SU-DHL-6 (cell line): ENCODE measurements around the gene TRRAP.

Experiments
- H2AFZ ChIP-seq: fragments of 200-600 bp; sonication (generic); 2 replicates; pipeline ENCODE4 v1.6.1; 2014; ENCODE audit warnings: low read depth, mild to moderate bottlenecking, moderate library complexity, mixed read lengths, antibody characterized with exemption, low read length; ENCODE audit not compliant: severe bottlenecking
- H3F3A ChIP-seq: fragments of 200-600 bp; shearing (Covaris generic); 2 replicates; pipeline ENCODE4 v1.6.0; 2016; ENCODE audit warnings: antibody characterized with exemption, mild to moderate bottlenecking; ENCODE audit not compliant: insufficient read depth
- H3K27ac ChIP-seq: fragments of 200-600 bp; sonication (generic); 2 replicates; pipeline ENCODE4 v1.5.1; 2016; ENCODE audit warnings: low read depth, mild to moderate bottlenecking, low read length, moderate library complexity, mixed read lengths
- H3K27me3 ChIP-seq: fragments of 200-600 bp; sonication (generic), shearing (Covaris generic); 2 replicates; pipeline ENCODE4 v1.6.0; 2014; ENCODE audit warnings: mild to moderate bottlenecking, low read length
- H3K36me3 ChIP-seq: fragments of 200-600 bp; sonication (generic); 2 replicates; pipeline ENCODE4 v1.6.1; 2014; ENCODE audit warnings: mild to moderate bottlenecking, low read length, mixed read lengths
- H3K4me2 ChIP-seq: fragments of 300-600, 200-600 bp; shearing (Covaris generic), sonication (generic); 2 replicates; pipeline ENCODE4 v1.6.0; 2014; ENCODE audit warnings: low read length, low read depth, mild to moderate bottlenecking; ENCODE audit not compliant: poor library complexity, severe bottlenecking
- H3K4me3 ChIP-seq: fragments of 200-600 bp; sonication (generic); 2 replicates; pipeline ENCODE4 v1.5.1; 2014; ENCODE audit warnings: antibody characterized with exemption, low read length, mild to moderate bottlenecking, mixed read lengths; ENCODE audit not compliant: insufficient read depth, poor library complexity, severe bottlenecking
- H3K79me2 ChIP-seq: fragments of 200-600 bp; sonication (generic); 2 replicates; pipeline ENCODE4 v1.6.1; 2014; ENCODE audit warnings: mild to moderate bottlenecking, low read length, moderate library complexity; ENCODE audit not compliant: insufficient read depth
- H3K9ac ChIP-seq: fragments of 200-600 bp; sonication (generic); 2 replicates; pipeline ENCODE4 v1.7.0; 2014; ENCODE audit warnings: mild to moderate bottlenecking, low read length
- H3K9me2 ChIP-seq: fragments of 200-600 bp; sonication (generic); replicated peaks from 2 replicates; pipeline ENCODE4 v1.6.1; 2014; ENCODE audit warnings: low read length; ENCODE audit not compliant: insufficient read depth
- H3K9me3 ChIP-seq: fragments of 200-600 bp; sonication (generic); 2 replicates; pipeline ENCODE4 v1.6.1; 2014; ENCODE audit warnings: low read length, mixed read lengths; ENCODE audit not compliant: insufficient read depth
- H4K20me1 ChIP-seq: fragments of 200-600 bp; sonication (generic); 2 replicates; pipeline ENCODE4 v1.6.1; 2014; ENCODE audit warnings: low read depth, mild to moderate bottlenecking, antibody characterized with exemption, low read length, moderate library complexity, mixed read lengths
- EZH2phosphoT487 ChIP-seq: fragments of 200-600 bp; sonication (generic), shearing (Covaris generic); conservative IDR thresholded peaks from 2 replicates; pipeline ENCODE4 v1.6.1; 2018; ENCODE audit warnings: mild to moderate bottlenecking, antibody characterized with exemption, low read length, moderate library complexity, mixed read lengths
- TF ChIP-seq, protein P1 (sequence below): fragments of 200-600 bp; sonication (generic); IDR thresholded peaks from one replicate; pipeline ENCODE4 v1.5.1; 2017; ENCODE audit warnings: antibody characterized with exemption, mild to moderate bottlenecking, low read length, moderate library complexity; ENCODE audit not compliant: insufficient read depth, poor library complexity, severe bottlenecking

Gene TRRAP

GRCh38 chr7:99034932-99035722 lies 156.8 kb downstream of the TRRAP start:
- no peak overlapping the region for H3K27ac ChIP-seq
- no peaks in the 10 kb centered on the region for H3K9me2 ChIP-seq
- no peak for TF ChIP-seq EZH2phosphoT487
- TF ChIP-seq, protein P1, sequence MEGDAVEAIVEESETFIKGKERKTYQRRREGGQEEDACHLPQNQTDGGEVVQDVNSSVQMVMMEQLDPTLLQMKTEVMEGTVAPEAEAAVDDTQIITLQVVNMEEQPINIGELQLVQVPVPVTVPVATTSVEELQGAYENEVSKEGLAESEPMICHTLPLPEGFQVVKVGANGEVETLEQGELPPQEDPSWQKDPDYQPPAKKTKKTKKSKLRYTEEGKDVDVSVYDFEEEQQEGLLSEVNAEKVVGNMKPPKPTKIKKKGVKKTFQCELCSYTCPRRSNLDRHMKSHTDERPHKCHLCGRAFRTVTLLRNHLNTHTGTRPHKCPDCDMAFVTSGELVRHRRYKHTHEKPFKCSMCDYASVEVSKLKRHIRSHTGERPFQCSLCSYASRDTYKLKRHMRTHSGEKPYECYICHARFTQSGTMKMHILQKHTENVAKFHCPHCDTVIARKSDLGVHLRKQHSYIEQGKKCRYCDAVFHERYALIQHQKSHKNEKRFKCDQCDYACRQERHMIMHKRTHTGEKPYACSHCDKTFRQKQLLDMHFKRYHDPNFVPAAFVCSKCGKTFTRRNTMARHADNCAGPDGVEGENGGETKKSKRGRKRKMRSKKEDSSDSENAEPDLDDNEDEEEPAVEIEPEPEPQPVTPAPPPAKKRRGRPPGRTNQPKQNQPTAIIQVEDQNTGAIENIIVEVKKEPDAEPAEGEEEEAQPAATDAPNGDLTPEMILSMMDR: no peak
- no peaks in the 10 kb centered on the region for H3K9me3 ChIP-seq
- no peaks in the 10 kb centered on the region for H3K27me3 ChIP-seq
- no peaks in the 10 kb centered on the region for H3F3A ChIP-seq
- no peaks in the 10 kb centered on the region for H4K20me1 ChIP-seq
- no peak overlapping the region for H3K4me3 ChIP-seq
- H2AFZ ChIP-seq: no peak overlapping the region
- H3K79me2 ChIP-seq: no peaks in the 10 kb centered on the region
- H3K36me3 ChIP-seq: peaks cover 10% of the 10 kb centered on the region; the same call in 1 of the 2 replicates
- H3K4me2 ChIP-seq: no peak overlapping the region
- no peak overlapping the region for H3K9ac ChIP-seq

DNA sequence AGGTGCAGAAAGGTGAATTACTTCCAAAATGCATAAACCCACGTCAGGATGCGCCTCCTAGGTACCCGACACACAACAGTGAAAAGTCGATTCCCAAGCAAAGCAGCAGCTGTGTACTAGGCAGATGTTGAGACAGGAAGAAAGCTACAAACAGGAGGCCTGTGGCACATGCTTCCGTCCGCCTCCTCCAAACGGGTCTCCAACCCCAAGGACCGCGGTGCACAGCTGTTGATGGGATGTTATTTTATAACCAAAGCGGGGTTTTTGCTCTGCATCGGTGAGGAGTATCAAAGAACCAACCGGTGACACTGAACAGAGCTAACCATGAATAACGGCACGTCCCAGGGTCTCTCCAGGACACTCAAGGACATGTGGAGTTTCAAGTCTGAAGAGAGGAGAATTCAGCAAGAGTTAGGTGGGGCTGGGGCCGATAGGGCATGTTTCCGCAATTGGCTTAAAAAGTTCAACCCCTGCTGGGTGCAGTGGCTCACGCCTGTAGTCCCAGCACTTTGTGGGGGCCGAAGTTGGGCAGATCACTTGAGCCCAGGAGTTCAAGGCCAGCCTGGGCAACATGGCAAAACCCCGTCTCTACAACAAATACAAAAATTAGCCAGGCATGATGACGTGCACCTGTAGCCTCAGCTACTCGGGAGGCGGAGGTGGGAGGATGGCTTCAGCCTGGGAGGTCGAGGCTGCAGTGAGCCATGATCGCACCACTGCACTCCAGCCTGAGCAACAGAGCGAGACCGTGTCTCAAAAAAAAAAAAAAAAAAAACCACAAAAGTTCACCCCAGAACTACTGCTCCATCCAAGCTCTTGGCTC lies 157.6 kb downstream of the TRRAP start:
- Histone ChIP-seq H3K9me2 (no peaks in the 10 kb centered on the region), H3K4me2 (no peak overlapping the region), H3K79me2 (no peaks in the 10 kb centered on the region), H3K27me3 (no peaks in the 10 kb centered on the region), H2AFZ (no peak overlapping the region), H3F3A (no peaks in the 10 kb centered on the region), H3K36me3 (peaks cover 10% of the 10 kb centered on the region; the same call in 1 of the 2 replicates), H3K4me3 (no peak overlapping the region), H3K27ac (no peak overlapping the region), H3K9me3 (no peaks in the 10 kb centered on the region), H4K20me1 (no peaks in the 10 kb centered on the region), H3K9ac (no peak overlapping the region)
- no peak for TF ChIP-seq EZH2phosphoT487

GRCh38 chr7:99036546-99037111 lies 158.3 kb downstream of the TRRAP start:
- no peaks in the 10 kb centered on the region for H3F3A ChIP-seq
- H3K27me3 ChIP-seq: no peaks in the 10 kb centered on the region
- H3K9ac ChIP-seq: no peak overlapping the region
- H3K79me2 ChIP-seq: no peaks in the 10 kb centered on the region
- H3K4me2 ChIP-seq: no peak overlapping the region
- no peaks in the 10 kb centered on the region for H4K20me1 ChIP-seq
- H3K27ac ChIP-seq: no peak overlapping the region
- peaks cover 11% of the 10 kb centered on the region; the same call in 1 of the 2 replicates for H3K36me3 ChIP-seq
- H2AFZ ChIP-seq: no peak overlapping the region
- no peaks in the 10 kb centered on the region for H3K9me3 ChIP-seq
- TF ChIP-seq, protein P1: peak; percentile 49
- TF ChIP-seq EZH2phosphoT487: no peak
- H3K9me2 ChIP-seq: no peaks in the 10 kb centered on the region
- H3K4me3 ChIP-seq: no peak overlapping the region
